GM19467 (cell line): Measurements from ENCODE around the gene CDK2AP2.
"Not testable (repeated sequence)": the region's sequence is repeated elsewhere in the genome, so short reads cannot be mapped to it uniquely, and the experiment has no call there.

ENCODE experiments used
- ATAC-seq: cut with Tn5 transposase; IDR thresholded peaks from one replicate; pipeline ENCODE4 v1.9.1; 2021; ENCODE audit warnings: mild to moderate bottlenecking, moderate library complexity; ENCODE audit not compliant: unreplicated experiment

CDK2AP2 gene

DNA sequence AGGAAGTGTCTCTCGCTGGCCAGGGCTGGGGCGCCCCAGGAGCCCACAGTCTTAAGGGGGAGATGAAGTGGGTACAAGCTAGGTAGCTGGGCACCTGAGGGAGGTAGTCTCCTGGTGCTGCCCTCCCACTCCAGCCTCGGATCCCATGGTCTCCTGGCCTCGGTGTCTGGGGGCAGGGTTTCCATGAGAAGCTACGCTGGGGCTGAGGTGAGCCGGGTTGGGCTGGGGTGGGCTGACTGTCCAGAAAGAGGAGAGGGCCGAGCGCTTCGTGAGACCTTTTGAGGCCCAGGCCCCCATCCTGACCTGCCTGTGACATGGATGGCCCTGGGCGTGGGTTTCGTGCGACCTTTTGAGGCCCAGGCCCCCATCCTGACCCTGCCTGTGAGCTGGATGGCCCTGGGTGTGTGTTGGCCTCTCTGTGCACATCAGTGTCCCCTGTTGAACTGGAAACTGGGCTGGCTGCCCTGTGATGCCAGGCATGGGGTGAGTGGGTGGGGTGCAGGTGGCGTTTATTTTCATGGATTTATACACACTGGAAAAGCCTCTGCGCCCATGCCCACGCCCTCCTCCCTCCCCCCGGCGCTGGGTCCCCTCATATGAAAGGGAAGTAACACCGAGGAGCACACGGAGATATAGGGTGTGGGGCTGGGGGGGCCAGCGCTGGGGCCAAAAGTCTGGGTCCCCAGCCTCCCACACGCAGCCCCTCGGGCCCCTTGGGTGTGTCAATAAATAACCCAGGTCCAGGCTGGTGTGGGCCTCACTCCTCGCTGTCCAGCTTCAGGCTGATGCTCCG, 16.5 kb downstream of the CDK2AP2 start:
- no peak for ATAC-seq

DNA sequence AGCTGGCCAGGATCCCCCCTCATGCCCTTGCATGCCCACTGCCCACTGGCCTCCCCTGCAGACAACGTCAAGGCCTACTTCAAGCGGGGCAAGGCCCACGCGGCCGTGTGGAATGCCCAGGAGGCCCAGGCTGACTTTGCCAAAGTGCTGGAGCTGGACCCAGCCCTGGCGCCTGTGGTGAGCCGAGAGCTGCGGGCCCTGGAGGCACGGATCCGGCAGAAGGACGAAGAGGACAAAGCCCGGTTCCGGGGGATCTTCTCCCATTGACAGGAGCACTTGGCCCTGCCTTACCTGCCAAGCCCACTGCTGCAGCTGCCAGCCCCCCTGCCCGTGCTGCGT, 17.3 kb downstream of the CDK2AP2 start:
- ATAC-seq = no peak

DNA sequence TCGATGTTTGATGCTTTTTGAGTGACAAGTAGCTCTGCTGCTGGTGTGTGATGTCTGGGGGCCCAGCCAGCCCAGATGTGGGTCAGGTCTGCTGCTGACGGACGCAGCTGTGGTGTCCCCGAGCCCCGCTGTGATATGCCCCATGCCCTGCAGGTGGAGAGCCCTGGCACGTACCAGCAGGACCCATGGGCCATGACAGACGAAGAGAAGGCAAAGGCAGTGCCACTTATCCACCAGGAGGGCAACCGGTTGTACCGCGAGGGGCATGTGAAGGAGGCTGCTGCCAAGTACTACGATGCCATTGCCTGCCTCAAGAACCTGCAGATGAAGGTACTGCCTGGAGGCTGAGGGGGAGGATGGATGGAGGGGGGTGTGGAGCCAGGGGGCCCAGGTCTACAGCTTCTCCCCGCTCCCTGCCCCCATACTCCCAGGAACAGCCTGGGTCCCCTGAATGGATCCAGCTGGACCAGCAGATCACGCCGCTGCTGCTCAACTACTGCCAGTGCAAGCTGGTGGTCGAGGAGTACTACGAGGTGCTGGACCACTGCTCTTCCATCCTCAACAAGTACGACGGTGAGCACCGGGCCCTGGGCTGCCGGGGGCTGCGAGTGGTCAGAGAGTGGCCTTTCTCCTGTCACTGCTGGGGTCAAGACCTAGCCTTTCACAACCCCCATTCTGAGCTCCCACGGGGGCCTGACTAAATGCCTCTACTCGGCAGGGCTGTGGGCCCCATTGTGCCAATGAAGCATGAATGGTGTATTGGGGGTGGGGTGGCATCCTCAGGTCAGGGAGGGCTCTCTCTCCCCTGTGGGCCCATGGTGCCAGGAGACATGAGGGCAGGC, 17.9 kb downstream of the CDK2AP2 start:
- no peak for ATAC-seq

DNA sequence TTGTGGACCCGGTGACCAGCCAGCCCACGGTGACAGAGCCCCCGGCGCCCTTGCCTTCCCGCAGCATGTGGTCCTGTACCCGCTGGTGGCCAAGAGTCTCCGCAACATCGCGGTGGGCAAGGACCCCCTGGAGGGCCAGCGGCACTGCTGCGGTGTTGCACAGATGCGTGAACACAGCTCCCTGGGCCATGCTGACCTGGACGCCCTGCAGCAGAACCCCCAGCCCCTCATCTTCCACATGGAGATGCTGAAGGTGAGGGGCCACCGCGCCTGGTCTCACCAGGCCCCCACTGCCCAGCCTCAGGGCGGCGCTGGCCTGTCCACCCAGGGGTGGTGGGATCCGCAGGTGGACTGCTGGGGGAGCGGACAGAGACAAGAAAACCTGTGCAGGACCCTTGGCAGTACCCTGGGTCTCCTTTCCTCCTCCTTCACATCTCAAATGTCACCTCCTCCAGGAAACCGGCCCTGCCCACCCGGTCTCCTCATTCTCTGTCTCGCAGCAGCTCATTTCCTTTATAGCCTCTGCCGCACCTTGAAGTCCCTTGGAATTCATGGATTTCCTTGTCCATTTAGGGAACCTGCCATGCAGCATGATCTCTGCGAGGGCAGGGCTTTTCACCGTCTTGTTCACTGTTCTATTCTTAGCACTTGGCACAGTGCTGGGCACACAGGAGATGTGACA, 18.6 kb downstream of the CDK2AP2 start:
- ATAC-seq = no peak

DNA sequence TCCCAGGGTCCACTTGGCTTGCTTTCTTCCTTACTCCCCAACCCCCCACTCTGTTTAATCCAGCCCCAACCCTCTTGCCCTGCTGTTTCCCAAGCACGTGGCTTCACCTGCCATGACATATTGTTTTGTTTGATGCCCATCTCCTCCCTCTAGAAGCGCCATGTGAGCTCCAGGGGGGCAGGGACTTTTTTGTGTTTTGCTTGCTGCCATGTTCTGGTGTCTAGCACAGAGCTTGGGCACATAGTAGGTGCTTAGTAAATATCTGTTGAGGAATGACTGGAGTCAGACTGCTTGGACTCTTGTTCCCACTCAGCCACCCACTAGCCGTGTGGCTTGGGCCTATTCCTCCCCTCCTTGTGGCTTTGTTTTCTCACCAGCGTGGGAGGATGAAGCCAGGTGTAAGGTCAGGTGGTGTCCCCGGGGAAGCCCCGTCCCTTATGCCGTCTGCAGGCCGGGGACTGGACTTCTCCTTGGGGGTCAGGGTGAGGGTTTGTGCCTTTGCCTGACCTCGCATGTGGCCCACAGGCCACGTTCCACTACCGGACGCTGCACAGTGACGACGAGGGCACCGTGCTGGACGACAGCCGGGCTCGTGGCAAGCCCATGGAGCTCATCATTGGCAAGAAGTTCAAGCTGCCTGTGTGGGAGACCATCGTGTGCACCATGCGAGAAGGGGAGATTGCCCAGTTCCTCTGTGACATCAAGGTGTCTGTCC, 21.3 kb downstream of the CDK2AP2 start:
- no peak for ATAC-seq

DNA sequence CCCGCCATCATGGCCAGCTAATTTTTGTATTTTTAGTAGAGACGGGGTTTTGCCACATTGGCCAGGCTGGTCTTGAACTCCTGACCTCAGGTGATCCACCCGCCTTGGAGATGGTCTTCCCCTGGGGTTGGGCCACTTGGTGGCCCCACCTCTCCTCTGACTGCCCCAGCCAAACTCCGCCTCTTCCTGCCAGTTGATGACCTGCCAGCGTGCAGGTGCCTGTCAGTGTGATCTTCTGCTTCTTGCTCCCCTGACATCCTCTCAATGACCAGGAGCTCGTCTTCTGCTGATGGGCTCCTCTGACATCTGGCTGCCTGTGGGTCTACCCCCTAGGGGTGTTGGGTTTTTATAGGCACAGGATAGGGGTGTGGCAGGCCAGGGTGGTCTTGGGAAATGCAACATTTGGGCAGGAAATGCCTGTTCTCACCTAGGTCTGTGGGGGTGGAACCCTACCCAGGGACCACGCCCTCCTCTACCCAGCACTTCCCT, 22.0 kb downstream of the CDK2AP2 start:
- not testable (repeated sequence) for ATAC-seq

DNA sequence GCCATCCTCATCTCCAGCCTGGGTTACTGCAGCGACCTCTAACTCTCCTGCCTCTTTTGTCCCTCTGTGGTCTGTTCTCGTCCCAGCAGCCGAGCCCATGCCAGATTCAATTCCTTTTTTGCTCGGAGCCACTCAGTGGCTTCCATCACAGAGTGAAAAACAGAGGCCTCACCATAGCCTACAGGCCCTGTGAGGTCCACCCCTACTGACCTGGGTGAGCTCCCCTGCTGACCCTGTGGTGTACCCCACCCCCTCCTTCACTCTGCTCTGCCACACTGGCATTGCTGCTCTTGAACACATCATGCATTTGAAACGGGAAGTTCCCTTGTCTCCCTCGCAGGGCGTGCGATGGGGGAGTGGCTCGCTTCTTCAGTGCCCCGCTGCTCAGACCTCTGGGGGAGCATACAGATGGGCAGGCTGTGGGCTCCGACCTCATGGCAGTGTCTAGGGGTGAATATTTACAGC, 23.1 kb downstream of the CDK2AP2 start:
- no peak for ATAC-seq

DNA sequence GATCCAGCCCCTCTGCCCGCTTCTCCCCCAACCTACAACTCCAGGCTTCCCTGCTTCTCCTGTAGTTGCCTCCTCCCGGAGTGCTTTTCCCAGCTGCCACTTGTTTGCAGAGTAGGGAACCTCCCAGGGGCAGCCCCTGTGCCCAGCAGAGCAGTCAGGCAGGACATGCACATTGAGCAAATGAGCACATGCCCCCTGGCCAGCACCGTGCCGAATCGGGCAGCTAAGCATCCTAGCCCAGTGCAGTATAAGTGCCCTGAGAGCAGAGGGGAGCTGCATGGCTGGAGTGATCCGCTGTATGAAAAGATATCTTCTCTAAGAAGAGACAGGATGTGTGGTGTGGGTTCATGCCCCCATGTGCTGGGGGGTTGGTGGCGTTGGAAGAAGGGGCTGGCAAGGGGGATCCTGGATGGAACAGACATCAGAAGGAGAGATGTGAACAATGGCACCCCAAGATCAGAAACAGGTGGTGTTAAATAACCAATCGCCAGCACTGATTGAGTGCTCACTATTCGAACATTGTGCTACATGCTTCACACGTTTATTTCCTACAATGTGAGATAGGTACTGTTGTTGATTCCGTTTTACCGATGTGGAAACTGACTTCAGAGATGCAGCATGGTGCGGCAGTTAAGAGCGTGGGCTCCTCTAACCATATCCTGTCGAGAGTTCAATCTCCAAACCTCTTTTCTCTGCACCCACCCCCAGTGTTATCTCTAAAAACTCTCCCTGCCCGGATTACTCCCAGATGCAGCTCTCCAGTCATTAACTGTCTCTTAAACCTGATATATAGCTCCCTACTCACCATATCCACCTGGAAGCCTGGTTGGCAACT, 23.9 kb downstream of the CDK2AP2 start:
- no peak for ATAC-seq

DNA sequence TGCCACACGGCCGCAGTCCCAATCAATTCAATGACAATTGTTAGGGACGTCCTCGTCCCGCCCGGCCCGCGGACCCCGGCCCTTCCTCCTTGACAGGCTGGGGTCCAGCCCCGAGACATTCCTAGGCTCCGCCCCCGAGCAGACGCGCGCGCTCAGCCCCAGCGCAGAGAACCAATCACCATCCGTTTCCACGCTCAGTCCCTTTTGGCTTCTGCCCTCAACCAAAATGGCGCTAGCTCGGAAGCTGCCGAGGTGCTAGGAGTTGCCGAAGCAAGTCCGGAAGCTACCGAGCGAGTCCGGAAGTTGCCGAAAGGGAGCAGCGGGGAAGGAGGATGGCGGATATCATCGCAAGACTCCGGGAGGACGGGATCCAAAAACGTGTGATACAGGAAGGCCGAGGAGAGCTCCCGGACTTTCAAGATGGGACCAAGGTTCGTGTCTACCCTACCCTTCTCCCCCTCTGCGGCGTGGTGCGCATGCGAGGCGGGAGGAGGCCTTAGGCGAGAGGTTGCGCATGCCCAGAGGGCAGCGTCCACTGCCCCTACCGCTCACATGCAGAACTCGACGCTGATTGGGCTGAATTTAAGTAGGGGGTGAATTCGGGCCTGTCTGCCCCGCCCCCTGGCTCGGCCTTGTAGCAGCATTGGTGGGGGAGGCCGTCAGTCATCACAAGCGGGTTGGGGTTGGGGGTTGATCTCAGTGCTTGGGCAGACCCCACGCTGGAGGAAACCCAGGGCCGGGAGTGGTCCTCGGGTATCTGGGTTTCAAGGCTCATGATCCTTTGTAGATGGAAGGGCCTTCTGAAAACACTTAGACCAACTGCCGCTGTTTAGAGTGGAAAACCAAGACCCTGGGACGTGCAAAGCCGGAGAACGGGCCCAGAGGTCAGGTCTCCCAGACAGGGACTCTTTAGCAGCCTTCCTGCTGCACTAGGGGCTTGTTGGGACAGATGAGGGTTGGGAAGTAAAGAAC, 24.8 kb downstream of the CDK2AP2 start, which contains the start of gene AIP:
Gene AIP (plus strand): TSS at position 200 of the 972 bp plus-strand sequence. CDS start 133 bp downstream, at position 333.
- ATAC-seq = peak; percentile 67

DNA sequence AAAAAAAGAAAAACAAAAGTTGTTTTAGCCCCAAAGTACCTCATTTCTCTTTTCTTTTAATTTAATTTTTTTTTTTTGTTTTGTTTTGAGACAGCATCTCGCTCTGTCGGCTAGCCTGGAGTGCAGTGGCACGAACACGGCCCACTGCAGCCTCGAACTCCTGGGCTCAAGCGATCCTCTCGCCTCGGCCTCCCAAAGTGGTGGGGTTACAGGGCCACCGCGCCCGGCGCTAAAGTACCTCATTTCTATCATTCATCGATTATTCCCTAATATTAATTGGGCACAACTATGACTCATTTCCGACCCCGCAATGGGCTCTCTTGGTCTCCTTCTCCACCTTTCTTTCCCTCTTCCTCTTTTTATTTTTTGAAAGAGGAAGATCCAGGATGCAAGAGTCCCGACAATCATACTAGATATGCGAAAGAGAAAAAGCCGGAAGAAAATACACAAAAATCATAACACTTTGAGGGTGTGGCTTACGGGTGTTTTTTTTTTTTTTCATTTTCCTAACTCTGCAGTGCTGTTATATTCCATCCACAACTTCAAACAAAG, 25.6 kb downstream of the CDK2AP2 start:
- no peak for ATAC-seq

DNA sequence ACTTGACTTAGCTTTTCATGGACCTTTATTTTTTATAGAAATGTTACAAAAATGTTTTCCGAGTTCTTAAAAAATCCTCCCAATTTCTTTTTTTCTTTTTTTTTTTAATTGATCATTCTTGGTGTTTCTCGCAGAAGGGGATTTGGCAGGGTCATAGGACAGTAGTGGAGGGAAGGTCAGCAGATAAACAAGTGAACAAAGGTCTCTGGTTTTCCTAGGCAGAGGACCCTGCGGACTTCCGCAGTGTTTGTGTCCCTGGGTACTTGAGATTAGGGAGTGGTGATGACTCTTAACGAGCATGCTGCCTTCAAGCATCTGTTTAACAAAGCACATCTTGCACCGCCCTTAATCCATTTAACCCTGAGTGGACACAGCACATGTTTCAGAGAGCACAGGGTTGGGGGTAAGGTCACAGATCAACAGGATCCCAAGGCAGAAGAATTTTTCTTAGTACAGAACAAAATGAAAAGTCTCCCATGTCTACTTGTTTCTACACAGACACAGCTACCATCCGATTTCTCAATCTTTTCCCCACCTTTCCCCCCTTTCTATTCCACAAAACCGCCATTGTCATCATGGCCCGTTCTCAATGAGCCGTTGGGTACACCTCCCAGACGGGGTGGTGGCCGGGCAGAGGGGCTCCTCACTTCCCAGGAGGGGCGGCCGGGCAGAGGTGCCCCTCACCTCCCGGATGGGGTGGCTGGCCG, 30.5 kb downstream of the CDK2AP2 start:
- not testable (repeated sequence) for ATAC-seq

DNA sequence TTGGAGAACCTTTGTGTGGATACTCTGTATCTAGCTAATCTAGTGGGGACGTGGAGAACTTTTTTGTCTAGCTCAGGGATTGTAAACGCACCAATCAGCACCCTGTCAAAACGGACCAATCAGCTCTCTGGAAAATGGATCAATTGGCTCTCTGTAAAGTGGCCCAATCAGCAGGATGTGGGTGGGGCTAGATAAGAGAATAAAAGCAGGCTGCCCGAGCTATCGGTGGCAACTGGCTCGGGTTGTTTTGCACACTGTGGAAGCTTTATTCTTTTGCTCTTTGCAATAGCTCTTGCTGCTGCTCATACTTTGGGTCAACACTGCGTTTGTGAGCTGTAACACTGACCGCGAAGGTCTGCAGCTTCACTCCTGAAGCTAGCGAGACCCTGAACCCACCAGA, 31.3 kb downstream of the CDK2AP2 start:
- not testable (repeated sequence) for ATAC-seq

DNA sequence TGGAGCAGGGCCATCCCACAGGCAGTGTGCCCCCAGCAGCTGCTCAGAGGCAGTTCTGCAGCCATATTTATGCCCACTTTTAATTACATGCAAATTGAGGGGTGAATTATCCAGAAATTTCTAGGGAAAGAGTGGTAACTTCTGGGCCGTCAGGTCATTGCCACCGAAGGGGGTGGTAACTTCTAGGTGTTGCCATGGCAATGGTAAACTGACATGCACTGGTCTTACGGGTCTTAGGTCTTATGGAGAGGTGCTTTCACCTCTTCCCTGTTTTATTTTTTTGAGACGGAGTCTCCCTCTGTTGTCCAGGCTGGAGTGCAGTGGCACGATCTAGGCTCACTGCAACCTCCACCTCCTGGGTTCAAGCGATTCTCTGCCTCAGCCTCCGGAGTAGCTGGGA, 35.1 kb downstream of the CDK2AP2 start:
- ATAC-seq = no peak

DNA sequence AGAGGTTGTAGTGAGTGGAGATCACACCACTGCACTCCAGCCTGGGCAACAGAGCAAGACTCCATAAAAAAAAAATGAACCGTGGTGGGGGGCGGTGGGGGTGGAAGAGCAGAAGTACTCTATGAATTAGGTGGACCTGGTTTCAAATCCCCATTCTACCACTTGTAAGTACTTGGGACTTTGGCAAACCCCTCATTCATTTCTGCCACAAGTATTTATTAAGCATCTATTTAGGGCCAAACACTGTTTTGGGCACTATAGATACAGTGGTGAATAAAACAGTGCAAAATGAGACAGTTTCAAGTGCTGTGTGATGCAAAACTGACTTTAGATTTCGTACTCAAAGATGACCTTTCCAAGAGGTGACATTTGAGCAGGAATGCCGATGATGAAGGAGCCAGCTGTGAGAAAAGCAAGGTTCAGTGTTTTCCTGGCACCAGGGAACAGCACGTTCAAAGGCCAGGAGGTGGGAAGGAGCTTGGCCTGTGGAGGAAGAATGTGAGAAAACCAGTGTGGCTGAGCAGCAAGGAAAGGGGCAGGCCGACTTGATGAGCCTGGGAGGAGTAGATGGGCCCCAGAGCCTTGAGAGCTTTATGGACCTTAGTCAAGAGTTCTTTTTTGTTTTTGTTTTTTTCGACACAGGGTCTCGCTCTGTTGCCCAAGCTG, 37.5 kb downstream of the CDK2AP2 start:
- no peak for ATAC-seq

DNA sequence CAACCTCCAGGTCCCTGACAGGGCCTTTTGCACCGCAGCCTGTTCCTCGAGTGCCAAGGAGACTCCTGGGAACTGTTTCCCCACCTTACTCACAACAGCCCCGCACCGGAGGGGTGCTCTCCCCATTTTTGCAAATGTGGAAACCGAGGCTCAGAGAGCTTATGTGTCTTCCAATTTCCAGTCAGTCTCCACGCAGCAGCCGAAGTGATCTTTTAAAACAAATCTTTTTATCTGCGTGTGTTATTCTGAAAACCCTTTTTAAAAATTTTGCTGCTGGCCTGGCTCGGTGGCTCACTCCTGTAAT, 38.5 kb downstream of the CDK2AP2 start:
- no peak for ATAC-seq

DNA sequence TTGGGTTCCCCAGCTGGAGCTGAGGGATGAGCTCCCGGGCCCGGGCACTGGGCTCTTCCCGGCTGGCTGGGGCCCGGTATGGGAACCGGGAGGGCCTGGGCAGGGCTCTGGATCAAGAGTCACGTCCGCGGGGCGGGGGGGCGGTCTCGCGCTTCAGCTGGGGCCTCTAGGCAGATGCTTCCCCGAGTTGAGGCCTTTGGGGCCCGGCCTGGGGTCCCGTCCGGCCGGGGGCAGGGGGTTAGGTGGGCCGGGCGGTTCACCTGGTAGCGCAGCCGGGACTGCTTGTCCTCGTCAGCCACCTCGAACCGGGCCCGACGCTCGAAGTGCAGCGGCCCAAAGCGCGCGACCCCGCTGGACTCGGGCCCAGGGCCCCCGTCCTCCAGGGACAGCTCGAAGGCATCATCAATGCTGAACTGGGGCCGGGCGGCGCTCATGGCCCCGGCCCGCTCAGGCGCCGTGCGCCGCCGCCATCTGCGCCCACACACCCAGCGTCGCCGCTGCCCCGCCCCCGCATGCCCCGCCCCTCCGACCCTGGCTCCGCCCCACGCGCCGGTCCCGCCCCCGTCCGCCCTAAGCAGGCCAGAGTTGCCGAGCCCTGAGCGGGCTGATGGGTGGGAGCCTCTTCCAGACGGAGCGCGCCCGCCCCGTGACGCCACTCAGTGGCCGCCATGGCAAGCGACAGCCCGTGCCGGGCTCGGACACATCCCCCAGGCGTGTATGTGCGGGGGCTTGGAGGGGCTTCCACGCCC, 39.0 kb downstream of the CDK2AP2 start, which contains the start of gene TMEM134:
Gene TMEM134 (minus strand): TSS at position 493 of the 749 bp plus-strand sequence. CDS start 59 bp downstream, at position 434.
- ATAC-seq = peak; percentile 60

DNA sequence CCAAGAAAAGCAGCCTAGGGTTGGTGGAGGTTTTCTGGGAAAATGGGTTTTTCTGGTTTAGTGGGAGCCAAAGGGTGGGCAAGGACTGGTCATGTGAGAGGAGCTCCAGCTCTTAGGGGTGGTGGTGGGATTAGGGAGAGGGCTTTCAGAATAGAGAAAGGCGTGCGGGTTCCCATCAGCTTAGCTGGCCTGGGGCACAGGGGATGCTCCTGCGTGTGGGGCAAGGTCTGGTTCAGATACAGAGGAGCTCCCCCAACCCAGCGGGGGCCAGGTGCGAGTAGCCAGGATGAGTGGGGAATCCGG, 39.6 kb downstream of the CDK2AP2 start:
- ATAC-seq = no peak
